Caco-2 (cell line): ENCODE measurements around the gene NAP1L4. TPM values are rescaled to one million over a fixed set of nuclear protein-coding genes. Genes with fewer than 3 reads are reported as not detected.

Experiments used
- BruUV-seq: library from RNA; stranded (reverse); fragments of 400-500 nt; replicated peaks from 2 replicates; lab custom pipeline; 2021; lab: Mats Ljungman, UMichigan
- CTCF ChIA-PET: fragments of 300-600 bp; sonication (Branson Sonifier 250); formaldehyde crosslinking; loops from one replicate; lab custom pipeline; 2022; ENCODE audit warnings: antibody characterized with exemption; lab: Charles Lee
- POLR2A ChIA-PET: fragments of 300-600 bp; sonication (Branson Sonifier 250); formaldehyde crosslinking; loops from one replicate; lab custom pipeline; 2022; ENCODE audit warnings: antibody characterized with exemption; lab: Charles Lee
- DNase-seq, 2 experiments: peaks; one replicate each; pipeline versions ENCODE4 v3.0.0 to v3.0.0-alpha.2; 2020 to 2022
- H3K27me3 ChIP-seq: replicated peaks from 2 replicates; pipeline ENCODE4 v1.6.0; 2011; ENCODE audit warnings: low read length; ENCODE audit not compliant: control insufficient read depth, insufficient read depth
- H3K36me3 ChIP-seq: 2 replicates; pipeline ENCODE4 v1.5.1; 2011; ENCODE audit warnings: low read length; ENCODE audit not compliant: control insufficient read depth, insufficient read depth
- H3K4me1 ChIP-seq: fragments of 250-450 bp; sonication (Bioruptor Pico); 2 replicates; pipeline ENCODE4 v1.5.1; 2020; ENCODE audit warnings: mild to moderate bottlenecking
- H3K4me3 ChIP-seq: 2 replicates; pipeline ENCODE4 v1.5.1; 2011; ENCODE audit warnings: low read depth, mild to moderate bottlenecking, control low read depth, low read length
- H3K9me3 ChIP-seq: fragments of 250-450 bp; sonication (Bioruptor Pico); 2 replicates; pipeline ENCODE4 v1.5.1; 2020; ENCODE audit warnings: mild to moderate bottlenecking, moderate library complexity
- H3K27ac Mint-ChIP-seq: one replicate; pipeline ENCODE4 v1.8.0; 2022; ENCODE audit warnings: mixed read lengths; ENCODE audit not compliant: unreplicated experiment
- H3K27me3 Mint-ChIP-seq: one replicate; pipeline ENCODE4 v1.8.0; 2022; ENCODE audit warnings: mixed read lengths; ENCODE audit not compliant: insufficient read depth, unreplicated experiment
- H3K36me3 Mint-ChIP-seq: one replicate; pipeline ENCODE4 v1.8.0; 2022; ENCODE audit warnings: mild to moderate bottlenecking, mixed read lengths; ENCODE audit not compliant: insufficient read depth, unreplicated experiment
- H3K4me1 Mint-ChIP-seq: one replicate; pipeline ENCODE4 v1.8.0; 2022; ENCODE audit warnings: low read depth, mixed read lengths; ENCODE audit not compliant: unreplicated experiment
- H3K4me3 Mint-ChIP-seq: one replicate; pipeline ENCODE4 v1.8.0; 2022; ENCODE audit warnings: mild to moderate bottlenecking, moderate library complexity, mixed read lengths; ENCODE audit not compliant: unreplicated experiment
- H3K9me3 Mint-ChIP-seq: one replicate; pipeline ENCODE4 v1.8.0; 2022; ENCODE audit warnings: mixed read lengths; ENCODE audit not compliant: unreplicated experiment
- CTCF ChIP-seq, 2 experiments: fragments of 200-600 bp in 1 of 2; IDR thresholded peaks; 1 replicate in 1 of 2; 2 replicates in 1 of 2; pipeline versions ENCODE4 v1.5.1 to v1.8.0; 2011 to 2022; ENCODE audit warnings: antibody characterized with exemption in 1 of 2, control low read depth in 1 of 2, inconsistent platforms in 1 of 2, low read depth in 1 of 2, low read length in 1 of 2, mild to moderate bottlenecking in 1 of 2, moderate library complexity in 1 of 2; ENCODE audit not compliant: insufficient read depth in 1 of 2, severe bottlenecking in 1 of 2, unreplicated experiment in 1 of 2
- intact Hi-C: fragments of 100-400 bp; cut with micrococcal nuclease; formaldehyde crosslinking; loops from one replicate; pipeline ENCODE4 v1.10.0; 2022; ENCODE audit not compliant: unreplicated experiment
- total RNA-seq: library from RNA; stranded (reverse); gene quantifications from 2 replicates; pipeline ENCODE4 v1.2.3, GENCODE V29; 2022

The NAP1L4 gene
- total RNA-seq, 1 experiment from 2014 or later, result 215 TPM

GRCh38 chr11:3015796-3016195, 23.7 kb upstream of the NAP1L4 start:
- H3K4me3 ChIP-seq, result no peak overlapping the region
- Mint-ChIP-seq H3K9me3 (no peaks in the 10 kb centered on the region), H3K4me3 (no peak overlapping the region), H3K4me1 (no peaks in the 10 kb centered on the region), H3K27me3 (no peaks in the 10 kb centered on the region), H3K27ac (no peak overlapping the region), H3K36me3 (peaks cover 92% of the 10 kb centered on the region)
- no peaks in the 10 kb centered on the region for H3K27me3 ChIP-seq
- no peak for TF ChIP-seq CTCF (IDR thresholded peaks at IDR 0.05; ENCODE audit: insufficient read depth in 1 of 2, low read depth in 1 of 2, low read length in 1 of 2, severe bottlenecking in 1 of 2, unreplicated experiment in 1 of 2)
- intact Hi-C loops, result no loop called here
- DNase-seq, result no peak
- H3K4me1 ChIP-seq, result no peaks in the 10 kb centered on the region
- ChIA-PET CTCF (interaction anchor here (0.6 to 0.7 kb wide), 2 partner anchors 76 to 411 kb away, joined by 3 read pairs; no protein-coding TSS in a partner anchor), POLR2A (no interaction called here)
- no TSS peak for BruUV-seq
- no peaks in the 10 kb centered on the region for H3K9me3 ChIP-seq
- H3K36me3 ChIP-seq, result peaks cover 4% of the 10 kb centered on the region

GRCh38 chr11:3014943-3015342, 22.8 kb upstream of the NAP1L4 start:
- H3K27me3 Mint-ChIP-seq, result no peaks in the 10 kb centered on the region
- H3K27me3 ChIP-seq, result no peaks in the 10 kb centered on the region
- BruUV-seq, result no TSS peak
- peaks cover 93% of the 10 kb centered on the region for H3K36me3 Mint-ChIP-seq
- no peaks in the 10 kb centered on the region for H3K4me1 Mint-ChIP-seq
- peaks cover 4% of the 10 kb centered on the region for H3K36me3 ChIP-seq
- intact Hi-C loops, result no loop called here
- H3K4me3 Mint-ChIP-seq, result no peak overlapping the region
- no peaks in the 10 kb centered on the region for H3K9me3 Mint-ChIP-seq
- ChIA-PET POLR2A (no interaction called here), CTCF (no interaction called here)
- no peaks in the 10 kb centered on the region for H3K4me1 ChIP-seq
- DNase-seq, result no peak
- H3K4me3 ChIP-seq, result no peak overlapping the region
- TF ChIP-seq CTCF (IDR thresholded peaks at IDR 0.05; ENCODE audit: insufficient read depth in 1 of 2, low read depth in 1 of 2, low read length in 1 of 2, severe bottlenecking in 1 of 2, unreplicated experiment in 1 of 2), result no peak
- H3K9me3 ChIP-seq, result no peaks in the 10 kb centered on the region
- H3K27ac Mint-ChIP-seq, result no peak overlapping the region

GRCh38 chr11:3014057-3014938, 22.2 kb upstream of the NAP1L4 start:
- intact Hi-C loops, result no loop called here

More at GRCh38 chr11:3014057-3014938, 22.2 kb upstream of the NAP1L4 start:
- no TSS peak for BruUV-seq
- Mint-ChIP-seq H3K9me3 (no peaks in the 10 kb centered on the region), H3K4me1 (no peaks in the 10 kb centered on the region), H3K36me3 (peaks cover 90% of the 10 kb centered on the region), H3K27ac (no peak overlapping the region), H3K4me3 (no peak overlapping the region), H3K27me3 (no peaks in the 10 kb centered on the region)
- ChIA-PET POLR2A (interaction anchor here (0.5 kb wide), 1 partner anchor 614 kb away, joined by 10 read pairs; the partner anchor contains the start of gene TSSC4), CTCF (no interaction called here)
- TF ChIP-seq CTCF (IDR thresholded peaks at IDR 0.05; ENCODE audit: insufficient read depth in 1 of 2, low read depth in 1 of 2, low read length in 1 of 2, severe bottlenecking in 1 of 2, unreplicated experiment in 1 of 2), result no peak
- DNase-seq, result no peak
- no peaks in the 10 kb centered on the region for H3K9me3 ChIP-seq
- no peaks in the 10 kb centered on the region for H3K27me3 ChIP-seq
- H3K36me3 ChIP-seq, result peaks cover 4% of the 10 kb centered on the region
- no peaks in the 10 kb centered on the region for H3K4me1 ChIP-seq
- H3K4me3 ChIP-seq, result no peak overlapping the region
